HepG2 (cell line): ENCODE data around the gene ATP8B1.

Experiments used
- CEBPB ChIP-seq: IDR thresholded peaks from 2 replicates; pipeline ENCODE4 v1.6.1; 2011; ENCODE audit warnings: low read depth, low read length, improper control_type of control experiment, borderline replicate concordance
- KDM6A ChIP-seq: IDR thresholded peaks from 2 replicates; pipeline ENCODE4 v1.6.1; 2016; ENCODE audit warnings: low read depth
- POLR2A ChIP-seq, 2 experiments: IDR thresholded peaks; 2 replicates each; pipeline ENCODE4 v1.6.1; 2011; ENCODE audit warnings: low read depth in 2 of 2, low read length in 2 of 2, mild to moderate bottlenecking in 1 of 2, moderate library complexity in 1 of 2; ENCODE audit not compliant: insufficient read depth in 1 of 2
- RELA ChIP-seq: sonication (generic); formaldehyde crosslinking; IDR thresholded peaks from 2 replicates; pipeline ENCODE4 v1.4.0; 2020; ENCODE audit warnings: missing genetic modification reagents
- SMC3 ChIP-seq: IDR thresholded peaks from 2 replicates; pipeline ENCODE4 v1.6.1; 2011; ENCODE audit warnings: low read length, improper control_type of control experiment
- ZNF629 ChIP-seq: sonication (generic); formaldehyde crosslinking; conservative IDR thresholded peaks from 2 replicates; pipeline ENCODE4 v1.5.0; 2020; ENCODE audit warnings: missing genetic modification reagents

- TF ChIP-seq ZNF629 (CRISPR knock-in tag) (no peak), RELA (no peak), KDM6A (CRISPR knock-in tag) (no peak), SMC3 (no peak), POLR2A (IDR thresholded peaks at IDR 0.05; ENCODE audit: insufficient read depth in 1 of 2, low read depth in 2 of 2, low read length in 2 of 2) (no peak), CEBPB (no peak)
Measured at GRCh38 chr18:57790316-57790715, 12.8 kb downstream of the ATP8B1 start.
